GM23248 (cell line): Measurements from ENCODE around the gene USP53.

ENCODE experiments used
- EZH2 ChIP-seq: fragments of 200-600 bp; sonication (generic); IDR thresholded peaks from 2 replicates; pipeline ENCODE4 v1.6.1; 2018; ENCODE audit warnings: antibody characterized with exemption, mild to moderate bottlenecking; ENCODE audit not compliant: insufficient read depth, poor library complexity, severe bottlenecking
- EZH2phosphoT487 ChIP-seq: fragments of 200-600 bp; sonication (generic); IDR thresholded peaks from 2 replicates; pipeline ENCODE4 v1.6.1; 2018; ENCODE audit warnings: antibody characterized with exemption, moderate library complexity, mild to moderate bottlenecking, low read depth; ENCODE audit not compliant: insufficient read depth

GRCh38 chr4:119204916-119205315 lies 7.6 kb upstream of the USP53 start:
- TF ChIP-seq EZH2phosphoT487 (no peak), EZH2 (no peak)
